Thoracic aorta (tissue), 2 donors: ENCODE measurements around the gene PJA2. TPM values are rescaled to one million over a fixed set of nuclear protein-coding genes. Genes with fewer than 3 reads are reported as not detected.

Experiments used
- ATAC-seq: fragments of 150-250 bp; one replicate; pipeline ENCODE4 v1.8.0; 2017; ENCODE audit warnings: low read depth; ENCODE audit not compliant: insufficient number of reproducible peaks, low FRiP score
- DNase-seq: peaks from one replicate; pipeline ENCODE4 v3.0.0-alpha.2; 2020; ENCODE audit warnings: low spot score
- H3K27ac ChIP-seq, 2 donors: fragments of 200-600 bp; sonication (generic); 1 replicate in 1 of 2; 2 replicates in 1 of 2; pipeline ENCODE4 v1.5.1; 2016; ENCODE audit warnings: mild to moderate bottlenecking in 2 of 2, moderate library complexity in 2 of 2
- H3K27me3 ChIP-seq: fragments of 200-600 bp; sonication (generic); replicated peaks from 2 replicates; pipeline ENCODE4 v1.6.0; 2016; ENCODE audit warnings: mild to moderate bottlenecking; ENCODE audit not compliant: insufficient read depth
- H3K36me3 ChIP-seq: fragments of 200-600 bp; sonication (generic); one replicate; pipeline ENCODE4 v1.5.1; 2016
- H3K4me1 ChIP-seq, 2 donors: fragments of 200-600 bp; sonication (generic); 1 replicate in 1 of 2; 2 replicates in 1 of 2; pipeline versions ENCODE4 v1.5.1 to v1.6.0; 2016; ENCODE audit warnings: low read depth in 2 of 2, mild to moderate bottlenecking in 1 of 2; ENCODE audit not compliant: control insufficient read depth in 1 of 2
- H3K4me3 ChIP-seq: fragments of 200-600 bp; sonication (generic); 2 replicates; pipeline ENCODE4 v1.5.1; 2016; ENCODE audit warnings: mild to moderate bottlenecking
- H3K9me3 ChIP-seq: fragments of 200-600 bp; sonication (generic); 2 replicates; pipeline ENCODE4 v1.5.1; 2016
- total RNA-seq, 2 donors: library from RNA; depleted of rRNA; stranded (reverse); fragments of >200 nt; gene quantifications; one replicate each; pipeline versions ENCODE4 v1.1.0 to v1.2.3, GENCODE V29; 2016
- TF ChIP-seq, protein P1 (sequence below): fragments of 200-600 bp; sonication (generic); IDR thresholded peaks from one replicate; pipeline ENCODE4 v1.5.1; 2019; ENCODE audit warnings: antibody characterized with exemption

PJA2 gene
- total RNA-seq, 2 donors from 2014 or later = 136 to 155 TPM

DNA sequence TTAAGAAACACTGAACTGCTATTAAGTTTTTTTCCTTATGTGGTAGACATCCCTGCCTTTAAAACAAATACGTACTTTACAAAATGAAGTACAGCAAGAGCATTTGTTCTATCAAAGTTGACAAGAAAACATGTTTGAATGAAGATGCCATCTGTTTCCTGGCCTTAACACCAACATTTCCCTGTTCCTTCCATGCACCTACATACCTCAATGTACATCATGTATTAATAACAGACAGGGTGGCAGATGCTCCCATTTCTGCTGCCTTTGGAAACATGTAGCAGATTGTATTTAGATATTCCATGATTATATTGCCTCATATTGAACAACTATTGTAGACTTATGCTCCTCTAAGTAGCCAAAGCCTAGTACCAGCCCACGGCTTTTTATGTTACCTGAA is 104.4 kb downstream of the PJA2 start:
- Histone ChIP-seq H3K36me3 (no peaks in the 10 kb centered on the region), H3K4me1 (no peaks in the 10 kb centered on the region), H3K27ac (no peak overlapping the region), H3K27me3 (no peaks in the 10 kb centered on the region), H3K9me3 (no peaks in the 10 kb centered on the region), H3K4me3 (no peak overlapping the region)
- DNase-seq (no peak), ATAC-seq (no peak)
- TF ChIP-seq, protein P1, sequence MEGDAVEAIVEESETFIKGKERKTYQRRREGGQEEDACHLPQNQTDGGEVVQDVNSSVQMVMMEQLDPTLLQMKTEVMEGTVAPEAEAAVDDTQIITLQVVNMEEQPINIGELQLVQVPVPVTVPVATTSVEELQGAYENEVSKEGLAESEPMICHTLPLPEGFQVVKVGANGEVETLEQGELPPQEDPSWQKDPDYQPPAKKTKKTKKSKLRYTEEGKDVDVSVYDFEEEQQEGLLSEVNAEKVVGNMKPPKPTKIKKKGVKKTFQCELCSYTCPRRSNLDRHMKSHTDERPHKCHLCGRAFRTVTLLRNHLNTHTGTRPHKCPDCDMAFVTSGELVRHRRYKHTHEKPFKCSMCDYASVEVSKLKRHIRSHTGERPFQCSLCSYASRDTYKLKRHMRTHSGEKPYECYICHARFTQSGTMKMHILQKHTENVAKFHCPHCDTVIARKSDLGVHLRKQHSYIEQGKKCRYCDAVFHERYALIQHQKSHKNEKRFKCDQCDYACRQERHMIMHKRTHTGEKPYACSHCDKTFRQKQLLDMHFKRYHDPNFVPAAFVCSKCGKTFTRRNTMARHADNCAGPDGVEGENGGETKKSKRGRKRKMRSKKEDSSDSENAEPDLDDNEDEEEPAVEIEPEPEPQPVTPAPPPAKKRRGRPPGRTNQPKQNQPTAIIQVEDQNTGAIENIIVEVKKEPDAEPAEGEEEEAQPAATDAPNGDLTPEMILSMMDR = no peak

DNA sequence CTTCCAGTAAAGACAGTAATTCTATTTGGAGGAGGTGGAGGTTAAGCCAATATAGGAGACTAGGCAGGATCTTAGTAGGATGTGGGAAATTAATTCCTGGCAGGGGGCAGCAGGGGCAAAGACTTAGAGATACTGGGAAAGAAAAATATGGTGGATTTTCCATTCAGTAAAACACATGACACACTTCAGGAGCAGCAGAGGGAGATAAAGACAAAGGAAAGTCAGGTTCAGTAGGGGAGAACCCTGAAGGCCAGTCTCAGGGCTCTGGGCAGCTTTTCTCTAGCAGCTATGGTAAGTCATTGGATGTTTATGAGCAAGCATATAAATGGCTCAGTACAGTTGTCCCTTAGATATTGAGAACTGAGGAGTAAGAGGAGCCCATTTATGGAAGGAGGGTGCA is 105.5 kb downstream of the PJA2 start:
- no peaks in the 10 kb centered on the region for H3K27me3 ChIP-seq
- no peak overlapping the region for H3K4me3 ChIP-seq
- H3K9me3 ChIP-seq = no peaks in the 10 kb centered on the region
- no peak for DNase-seq
- ATAC-seq = no peak
- H3K36me3 ChIP-seq = no peaks in the 10 kb centered on the region
- H3K4me1 ChIP-seq = peaks cover 0 to 8% of the 10 kb centered on the region in 2 donors
- H3K27ac ChIP-seq = no peak overlapping the region
- TF ChIP-seq, protein P1 = no peak

DNA sequence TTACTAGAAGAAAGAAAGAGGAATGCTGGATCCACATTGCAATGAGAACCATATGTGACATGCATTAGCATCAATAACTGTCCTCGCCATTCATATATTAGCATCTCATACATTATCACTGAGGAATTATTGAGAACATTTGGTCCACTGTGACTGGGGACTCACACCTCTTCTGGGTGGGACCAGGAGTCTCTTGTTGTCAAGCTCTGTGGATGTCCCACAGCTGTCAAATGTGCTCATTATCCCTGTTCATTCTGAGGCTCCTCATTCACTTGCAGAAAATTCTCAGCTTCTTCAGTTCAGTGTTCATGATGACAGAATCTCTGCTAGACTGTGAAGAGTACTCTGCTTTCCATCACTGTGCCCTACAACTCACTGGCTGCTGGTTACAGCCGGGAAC is 109.4 kb downstream of the PJA2 start:
- DNase-seq (no peak), ATAC-seq (no peak)
- Histone ChIP-seq H3K4me3 (no peak overlapping the region), H3K27ac (no peak overlapping the region), H3K9me3 (no peaks in the 10 kb centered on the region), H3K27me3 (no peaks in the 10 kb centered on the region), H3K36me3 (no peaks in the 10 kb centered on the region), H3K4me1 (peaks cover 0 to 13% of the 10 kb centered on the region in 2 donors)
- TF ChIP-seq, protein P1 = no peak

DNA sequence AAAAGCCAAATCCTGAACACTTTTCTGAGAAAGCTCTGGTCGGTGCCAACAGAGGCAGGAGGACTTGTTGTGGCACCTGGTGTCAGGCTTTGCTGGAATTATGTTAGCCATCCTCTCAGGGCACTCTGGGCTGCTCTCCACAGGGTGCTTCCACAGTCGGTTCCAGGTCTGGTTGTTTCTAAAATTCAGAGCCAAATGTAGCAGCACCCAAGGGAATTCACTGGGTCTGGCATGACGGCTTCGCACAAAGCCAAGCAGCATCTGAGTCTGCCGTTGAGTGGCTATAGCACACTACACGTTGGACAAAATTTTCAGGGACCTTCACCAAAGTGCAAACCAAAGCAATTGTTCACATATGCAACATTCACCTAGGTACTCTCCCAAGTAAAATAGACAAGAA is 110.2 kb downstream of the PJA2 start:
- Histone ChIP-seq H3K9me3 (no peaks in the 10 kb centered on the region), H3K4me3 (no peak overlapping the region), H3K27ac (no peak overlapping the region), H3K4me1 (peaks cover 0 to 13% of the 10 kb centered on the region in 2 donors), H3K36me3 (no peaks in the 10 kb centered on the region), H3K27me3 (no peaks in the 10 kb centered on the region)
- ATAC-seq = no peak
- DNase-seq = no peak
- TF ChIP-seq, protein P1 = no peak

- Histone ChIP-seq H3K9me3 (no peaks in the 10 kb centered on the region), H3K27ac (no peak overlapping the region), H3K36me3 (no peaks in the 10 kb centered on the region), H3K27me3 (no peaks in the 10 kb centered on the region), H3K4me1 (peaks cover 0 to 13% of the 10 kb centered on the region in 2 donors), H3K4me3 (no peak overlapping the region)
- TF ChIP-seq, protein P1 = no peak
- ATAC-seq (no peak), DNase-seq (no peak)
These were observed 111.0 kb downstream of the PJA2 start for GRCh38 chr5:109298794-109299193.
